Peyer's patch (tissue), 4 donors: Measurements from ENCODE around the gene COQ10A.

Experiments used
- POLR2A ChIP-seq, 2 donors: fragments of 450-650 bp; IDR thresholded peaks; one replicate each; pipeline ENCODE4 v1.5.1; 2017; ENCODE audit warnings: antibody characterized with exemption in 2 of 2, mild to moderate bottlenecking in 2 of 2, moderate library complexity in 2 of 2
- TF ChIP-seq, protein P1 (sequence below), 6 experiments: fragments of 450-650 bp in 4 of 6; fragments of 200-600 bp in 2 of 6; sonication (generic) in 1 of 6; IDR thresholded peaks; one replicate each; pipeline ENCODE4 v1.5.1; 2017 to 2019; ENCODE audit warnings: antibody characterized with exemption in 6 of 6, mild to moderate bottlenecking in 3 of 6, moderate library complexity in 1 of 6

DNA sequence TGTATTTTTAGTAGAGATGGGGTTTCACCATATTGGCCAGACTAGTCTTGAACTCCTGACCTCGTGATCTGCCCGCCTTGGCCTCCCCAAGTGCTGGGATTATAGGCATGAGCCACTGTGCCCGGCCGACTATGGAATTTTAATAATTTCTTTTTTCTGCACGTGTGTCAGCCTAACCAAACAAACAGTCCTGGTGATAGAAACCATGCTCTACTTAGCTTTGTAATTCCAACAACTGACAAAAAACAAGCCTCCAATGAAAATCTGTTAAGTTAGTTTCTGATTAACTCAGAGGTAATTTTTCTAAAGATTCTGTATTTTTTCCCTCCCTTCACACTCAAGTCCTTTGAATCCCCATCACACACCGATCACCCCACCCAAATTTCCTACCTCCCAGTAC lies 15.3 kb downstream of the COQ10A start:
- TF ChIP-seq POLR2A (IDR thresholded peaks at IDR 0.05) = no peak
- TF ChIP-seq, protein P1, sequence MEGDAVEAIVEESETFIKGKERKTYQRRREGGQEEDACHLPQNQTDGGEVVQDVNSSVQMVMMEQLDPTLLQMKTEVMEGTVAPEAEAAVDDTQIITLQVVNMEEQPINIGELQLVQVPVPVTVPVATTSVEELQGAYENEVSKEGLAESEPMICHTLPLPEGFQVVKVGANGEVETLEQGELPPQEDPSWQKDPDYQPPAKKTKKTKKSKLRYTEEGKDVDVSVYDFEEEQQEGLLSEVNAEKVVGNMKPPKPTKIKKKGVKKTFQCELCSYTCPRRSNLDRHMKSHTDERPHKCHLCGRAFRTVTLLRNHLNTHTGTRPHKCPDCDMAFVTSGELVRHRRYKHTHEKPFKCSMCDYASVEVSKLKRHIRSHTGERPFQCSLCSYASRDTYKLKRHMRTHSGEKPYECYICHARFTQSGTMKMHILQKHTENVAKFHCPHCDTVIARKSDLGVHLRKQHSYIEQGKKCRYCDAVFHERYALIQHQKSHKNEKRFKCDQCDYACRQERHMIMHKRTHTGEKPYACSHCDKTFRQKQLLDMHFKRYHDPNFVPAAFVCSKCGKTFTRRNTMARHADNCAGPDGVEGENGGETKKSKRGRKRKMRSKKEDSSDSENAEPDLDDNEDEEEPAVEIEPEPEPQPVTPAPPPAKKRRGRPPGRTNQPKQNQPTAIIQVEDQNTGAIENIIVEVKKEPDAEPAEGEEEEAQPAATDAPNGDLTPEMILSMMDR (IDR thresholded peaks at IDR 0.05) = no peak
